ENCODE data around the gene INS.

INS gene

DNA sequence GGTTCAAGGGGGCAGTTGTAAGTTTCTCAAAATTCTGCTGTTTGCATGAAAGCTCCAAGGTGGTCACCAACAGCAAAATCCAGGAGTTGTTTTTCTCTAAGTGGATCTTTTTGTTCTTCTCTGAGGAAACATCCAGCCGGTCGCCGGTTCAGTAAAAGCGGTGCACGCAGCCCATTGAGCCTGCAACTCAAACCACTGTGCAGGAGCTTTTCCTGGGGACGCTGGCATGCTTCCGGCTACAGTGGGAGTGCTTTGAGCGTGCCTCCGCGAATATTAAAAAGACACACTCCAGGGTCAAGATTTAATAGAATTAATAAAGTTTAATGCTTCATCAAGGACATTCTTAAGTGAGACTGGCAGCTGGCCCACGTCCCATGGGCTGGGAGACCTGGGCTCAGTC lies 47.2 kb downstream of the INS start:
- DNase-seq: no peak

DNA sequence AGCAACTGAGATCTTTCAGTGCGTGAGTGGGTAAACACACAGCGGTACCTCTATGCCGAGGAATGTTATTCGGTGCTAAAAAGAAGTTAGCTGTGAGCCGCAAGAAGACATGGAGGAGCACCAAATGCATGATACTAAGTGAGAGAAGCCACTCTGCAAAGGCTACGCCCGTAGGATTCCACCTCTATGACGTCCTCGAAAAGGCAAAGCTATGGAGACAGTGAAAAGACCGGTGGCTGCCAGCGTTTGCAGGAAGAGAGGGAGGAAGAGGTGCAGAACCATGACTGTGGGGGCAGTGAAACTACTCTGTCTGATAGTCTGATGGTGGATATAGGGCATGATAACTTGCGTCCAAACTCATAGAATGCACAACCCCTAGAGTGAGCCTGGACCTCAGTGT lies 50.5 kb downstream of the INS start:
- DNase-seq: no peak

Measured in NCI-H187 treated with DMSO at 0.1 percent for 48 hours (cell line).